ENCODE results near the gene FOXF1. TPM values are rescaled to one million over a fixed set of nuclear protein-coding genes. Genes with fewer than 3 reads are reported as not detected.

The FOXF1 gene
- total and polyA plus RNA-seq, 2 of the 13 experiments (the other 11 are each of a cell fraction or from before 2014, with no cell fraction given): not detected

- TF ChIP-seq, protein P1, sequence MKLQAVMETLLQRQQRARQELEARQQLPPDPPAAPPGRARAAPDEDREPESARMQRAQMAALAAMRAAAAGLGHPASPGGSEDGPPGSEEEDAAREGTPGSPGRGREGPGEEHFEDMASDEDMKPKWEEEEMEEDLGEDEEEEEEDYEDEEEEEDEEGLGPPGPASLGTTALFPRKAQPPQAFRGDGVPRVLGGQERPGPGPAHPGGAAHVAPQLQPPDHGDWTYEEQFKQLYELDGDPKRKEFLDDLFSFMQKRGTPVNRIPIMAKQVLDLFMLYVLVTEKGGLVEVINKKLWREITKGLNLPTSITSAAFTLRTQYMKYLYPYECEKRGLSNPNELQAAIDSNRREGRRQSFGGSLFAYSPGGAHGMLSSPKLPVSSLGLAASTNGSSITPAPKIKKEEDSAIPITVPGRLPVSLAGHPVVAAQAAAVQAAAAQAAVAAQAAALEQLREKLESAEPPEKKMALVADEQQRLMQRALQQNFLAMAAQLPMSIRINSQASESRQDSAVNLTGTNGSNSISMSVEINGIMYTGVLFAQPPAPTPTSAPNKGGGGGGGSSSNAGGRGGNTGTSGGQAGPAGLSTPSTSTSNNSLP (IDR thresholded peaks at IDR 0.05; ENCODE audit: low read depth, low read length): no peak
- TF ChIP-seq CC2D1A (CRISPR knock-in tag; IDR thresholded peaks at IDR 0.05) (no peak), AHR (CRISPR knock-in tag; IDR thresholded peaks at IDR 0.05) (0 out of 2 replicates have a peak, but pooled peaks have one; percentile 37), ATF3 (CRISPR knock-in tag; IDR thresholded peaks at IDR 0.05) (no peak), TCF7L2 (IDR thresholded peaks at IDR 0.05; ENCODE audit: low read depth, low read length) (no peak), CAMTA2 (CRISPR knock-in tag; IDR thresholded peaks at IDR 0.05; ENCODE audit: borderline replicate concordance) (no peak), RAD21 (CRISPR knock-in tag; IDR thresholded peaks at IDR 0.05) (peak; percentile 83), SP140L (CRISPR knock-in tag; IDR thresholded peaks at IDR 0.05; ENCODE audit: borderline replicate concordance) (no peak), HNRNPH1 (optimal IDR thresholded peaks at IDR 0.05; ENCODE audit: low read depth, low read length) (no peak), BRD4 (CRISPR knock-in tag; IDR thresholded peaks at IDR 0.05) (no peak), ZNF703 (CRISPR knock-in tag; IDR thresholded peaks at IDR 0.05; ENCODE audit: borderline replicate concordance) (no peak), NR2F1 (CRISPR knock-in tag; IDR thresholded peaks at IDR 0.05) (no peak), MEIS2 (CRISPR knock-in tag; IDR thresholded peaks at IDR 0.05) (no peak), SALL2 (CRISPR knock-in tag; IDR thresholded peaks at IDR 0.05) (no peak), MLLT10 (CRISPR knock-in tag; IDR thresholded peaks at IDR 0.05) (no peak), GTF2F1 (IDR thresholded peaks at IDR 0.05; ENCODE audit: low read length) (no peak), HOXA7 (CRISPR knock-in tag; IDR thresholded peaks at IDR 0.05) (no peak), ZFY (CRISPR knock-in tag; IDR thresholded peaks at IDR 0.05) (peak; percentile 30; the same call in 1 of the 2 replicates), AGO2 (optimal IDR thresholded peaks at IDR 0.05; ENCODE audit: low read depth, low read length) (no peak), KLF13 (CRISPR knock-in tag; IDR thresholded peaks at IDR 0.05) (no peak), RARA (CRISPR knock-in tag; IDR thresholded peaks at IDR 0.05) (no peak), TEAD3 (CRISPR knock-in tag; optimal IDR thresholded peaks at IDR 0.05; ENCODE audit: borderline replicate concordance) (no peak), PAF1 (CRISPR knock-in tag; IDR thresholded peaks at IDR 0.05) (no peak)
- TF ChIP-seq, protein P2, sequence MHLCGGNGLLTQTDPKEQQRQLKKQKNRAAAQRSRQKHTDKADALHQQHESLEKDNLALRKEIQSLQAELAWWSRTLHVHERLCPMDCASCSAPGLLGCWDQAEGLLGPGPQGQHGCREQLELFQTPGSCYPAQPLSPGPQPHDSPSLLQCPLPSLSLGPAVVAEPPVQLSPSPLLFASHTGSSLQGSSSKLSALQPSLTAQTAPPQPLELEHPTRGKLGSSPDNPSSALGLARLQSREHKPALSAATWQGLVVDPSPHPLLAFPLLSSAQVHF (CRISPR knock-in tag; IDR thresholded peaks at IDR 0.05): no peak
- TF ChIP-seq, protein P3, sequence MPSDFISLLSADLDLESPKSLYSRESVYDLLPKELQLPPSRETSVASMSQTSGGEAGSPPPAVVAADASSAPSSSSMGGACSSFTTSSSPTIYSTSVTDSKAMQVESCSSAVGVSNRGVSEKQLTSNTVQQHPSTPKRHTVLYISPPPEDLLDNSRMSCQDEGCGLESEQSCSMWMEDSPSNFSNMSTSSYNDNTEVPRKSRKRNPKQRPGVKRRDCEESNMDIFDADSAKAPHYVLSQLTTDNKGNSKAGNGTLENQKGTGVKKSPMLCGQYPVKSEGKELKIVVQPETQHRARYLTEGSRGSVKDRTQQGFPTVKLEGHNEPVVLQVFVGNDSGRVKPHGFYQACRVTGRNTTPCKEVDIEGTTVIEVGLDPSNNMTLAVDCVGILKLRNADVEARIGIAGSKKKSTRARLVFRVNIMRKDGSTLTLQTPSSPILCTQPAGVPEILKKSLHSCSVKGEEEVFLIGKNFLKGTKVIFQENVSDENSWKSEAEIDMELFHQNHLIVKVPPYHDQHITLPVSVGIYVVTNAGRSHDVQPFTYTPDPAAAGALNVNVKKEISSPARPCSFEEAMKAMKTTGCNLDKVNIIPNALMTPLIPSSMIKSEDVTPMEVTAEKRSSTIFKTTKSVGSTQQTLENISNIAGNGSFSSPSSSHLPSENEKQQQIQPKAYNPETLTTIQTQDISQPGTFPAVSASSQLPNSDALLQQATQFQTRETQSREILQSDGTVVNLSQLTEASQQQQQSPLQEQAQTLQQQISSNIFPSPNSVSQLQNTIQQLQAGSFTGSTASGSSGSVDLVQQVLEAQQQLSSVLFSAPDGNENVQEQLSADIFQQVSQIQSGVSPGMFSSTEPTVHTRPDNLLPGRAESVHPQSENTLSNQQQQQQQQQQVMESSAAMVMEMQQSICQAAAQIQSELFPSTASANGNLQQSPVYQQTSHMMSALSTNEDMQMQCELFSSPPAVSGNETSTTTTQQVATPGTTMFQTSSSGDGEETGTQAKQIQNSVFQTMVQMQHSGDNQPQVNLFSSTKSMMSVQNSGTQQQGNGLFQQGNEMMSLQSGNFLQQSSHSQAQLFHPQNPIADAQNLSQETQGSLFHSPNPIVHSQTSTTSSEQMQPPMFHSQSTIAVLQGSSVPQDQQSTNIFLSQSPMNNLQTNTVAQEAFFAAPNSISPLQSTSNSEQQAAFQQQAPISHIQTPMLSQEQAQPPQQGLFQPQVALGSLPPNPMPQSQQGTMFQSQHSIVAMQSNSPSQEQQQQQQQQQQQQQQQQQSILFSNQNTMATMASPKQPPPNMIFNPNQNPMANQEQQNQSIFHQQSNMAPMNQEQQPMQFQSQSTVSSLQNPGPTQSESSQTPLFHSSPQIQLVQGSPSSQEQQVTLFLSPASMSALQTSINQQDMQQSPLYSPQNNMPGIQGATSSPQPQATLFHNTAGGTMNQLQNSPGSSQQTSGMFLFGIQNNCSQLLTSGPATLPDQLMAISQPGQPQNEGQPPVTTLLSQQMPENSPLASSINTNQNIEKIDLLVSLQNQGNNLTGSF (CRISPR knock-in tag; IDR thresholded peaks at IDR 0.05): no peak
Measured at GRCh38 chr16:86517652-86518258, 7.4 kb downstream of the FOXF1 start (continued).

Measured in HepG2 (cell line).